Adipose tissue (tissue), 3 donors: ENCODE measurements around the gene LAMA3. TPM values are rescaled to one million over a fixed set of nuclear protein-coding genes. Genes with fewer than 3 reads are reported as not detected.

Experiments used
- H3K27ac ChIP-seq: one replicate; pipeline ENCODE4 v1.5.1; 2013; ENCODE audit warnings: low read depth, low read length
- WGBS, 3 donors: extraction: QIAGEN DNeasy Blood & Tissue Kit; methylation state at CpG; one replicate each; pipeline ENCODE4 v1.1.7; 2013; 5-methylcytosine and 5-hydroxymethylcytosine counted together
- polyA plus RNA-seq, 3 donors: library from polyadenylated mRNA; stranded (reverse); fragments of 200-250 nt; gene quantifications; one replicate each; pipeline ENCODE4 v1.2.3, GENCODE V29; 2013
- donor health status: healthy with polysubstance abuse.
- donor health status: Bipolar disorder and iron deficiency.
- donor health status: healthy.

The LAMA3 gene
- polyA plus RNA-seq, 3 donors = 2.1 to 20.8 (median 6.2) TPM

GRCh38 chr18:23887035-23887434 is 197.8 kb downstream of the LAMA3 start:
- WGBS, 3 donors = 76 to 86% (median 79%) methylated on average over 3 of the region's 3 CpGs
- no peak overlapping the region for H3K27ac ChIP-seq

DNA sequence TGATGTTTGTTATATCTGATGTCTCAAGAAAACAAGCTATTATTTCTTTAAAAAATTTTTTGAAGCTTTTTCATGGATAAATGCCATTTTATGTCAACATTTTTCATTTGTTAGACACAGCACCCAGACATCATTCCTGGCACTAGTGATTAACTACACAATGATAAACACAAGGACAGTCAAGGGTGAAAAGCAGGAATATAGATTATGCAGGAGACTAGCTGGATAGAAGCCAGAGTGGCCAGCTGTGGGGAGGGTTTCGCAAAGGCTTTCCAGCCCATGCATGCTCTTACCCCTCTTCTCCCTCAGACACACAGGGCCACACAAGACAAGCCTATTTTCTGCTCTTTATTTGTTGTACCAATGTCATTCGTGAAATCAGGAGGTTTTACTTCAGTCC is 198.2 kb downstream of the LAMA3 start:
- WGBS, 3 donors = 54 to 77% (median 69%) methylated on average over 2 of the region's 2 CpGs
- no peak overlapping the region for H3K27ac ChIP-seq

- 26 to 81% (median 73%) methylated on average over 1 of the region's 1 CpG for WGBS, 3 donors
- no peak overlapping the region for H3K27ac ChIP-seq
Observed at GRCh38 chr18:23888881-23889280, 199.6 kb downstream of the LAMA3 start.

DNA sequence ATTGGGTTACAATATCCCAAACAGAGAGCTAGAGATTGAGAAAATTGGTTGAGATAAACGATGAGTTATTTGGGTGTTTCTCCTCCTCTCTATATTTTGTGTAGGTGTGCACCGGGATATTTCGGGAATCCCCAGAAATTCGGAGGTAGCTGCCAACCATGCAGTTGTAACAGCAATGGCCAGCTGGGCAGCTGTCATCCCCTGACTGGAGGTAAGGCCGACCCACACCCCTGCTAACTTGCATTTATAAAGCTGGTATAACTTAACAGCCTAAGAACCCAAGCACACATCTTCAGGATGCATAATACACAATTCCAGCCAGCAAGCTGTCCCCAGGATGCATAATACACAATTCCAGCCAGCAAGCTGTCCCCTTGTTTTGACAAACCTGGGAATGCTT is 200.7 kb downstream of the LAMA3 start:
- H3K27ac ChIP-seq = no peak overlapping the region
- WGBS, 3 donors = 87 to 98% (median 94%) methylated on average over 5 of the region's 5 CpGs

- no peak overlapping the region for H3K27ac ChIP-seq
Observed at GRCh38 chr18:23890589-23890988, 201.3 kb downstream of the LAMA3 start.

- no peak overlapping the region for H3K27ac ChIP-seq
- WGBS, 3 donors = 89 to 95% (median 93%) methylated on average over 5 of the region's 5 CpGs
Observed at GRCh38 chr18:23893653-23894052, 204.4 kb downstream of the LAMA3 start.

GRCh38 chr18:23894661-23895175 is 205.5 kb downstream of the LAMA3 start:
- WGBS, 3 donors = 93 to 95% (median 94%) methylated on average over 14 of the region's 14 CpGs
- H3K27ac ChIP-seq = no peak overlapping the region

DNA sequence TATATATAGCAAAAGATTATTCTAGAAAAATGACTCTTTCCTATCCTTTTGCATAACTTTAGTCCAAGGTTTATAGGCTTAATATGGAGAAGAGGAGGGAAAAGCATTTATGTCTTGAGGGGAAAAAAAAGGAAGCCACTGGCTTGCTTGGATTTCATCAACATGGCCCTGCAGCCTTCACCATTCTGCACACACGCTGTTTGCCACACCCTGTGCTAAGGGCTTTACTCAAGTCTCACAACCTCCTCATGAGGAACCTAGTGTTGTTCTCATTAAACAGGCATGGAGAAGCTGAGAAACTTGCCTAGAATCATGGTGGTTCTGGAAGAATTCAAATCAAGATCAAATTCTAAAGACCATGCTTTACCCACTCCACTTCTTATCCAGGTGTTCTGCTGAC is 208.0 kb downstream of the LAMA3 start:
- WGBS, 3 donors = 58 to 95% (median 83%) methylated on average over 1 of the region's 1 CpG
- H3K27ac ChIP-seq = no peak overlapping the region

- H3K27ac ChIP-seq = no peak overlapping the region
- 75 to 77% (median 76%) methylated on average over 5 of the region's 5 CpGs for WGBS, 3 donors
Observed at GRCh38 chr18:23897733-23898132, 208.5 kb downstream of the LAMA3 start.

GRCh38 chr18:23900994-23901393 is 211.7 kb downstream of the LAMA3 start:
- 33 to 38% (median 34%) methylated on average over 8 of the region's 8 CpGs for WGBS, 3 donors
- H3K27ac ChIP-seq = no peak overlapping the region

DNA sequence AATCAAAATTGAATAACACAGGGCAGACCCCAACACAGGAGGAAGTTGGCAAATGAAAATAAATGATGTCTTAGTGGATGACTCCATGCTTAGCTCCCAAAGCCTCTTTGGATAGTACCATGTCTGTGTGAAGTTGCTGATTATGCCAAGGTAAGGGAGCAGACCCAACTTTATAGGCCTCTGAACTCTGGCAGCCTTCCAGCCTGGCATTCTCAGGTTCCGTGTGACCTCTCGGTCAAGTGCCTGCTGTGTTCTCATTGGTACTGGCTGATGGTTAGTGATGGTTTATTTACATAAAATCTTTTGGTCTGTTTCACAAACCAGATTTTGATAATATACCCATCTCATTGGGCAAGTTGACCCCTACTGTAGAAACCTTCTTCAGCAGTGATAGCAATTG is 213.1 kb downstream of the LAMA3 start:
- H3K27ac ChIP-seq = no peak overlapping the region
- 77 to 97% (median 95%) methylated on average over 2 of the region's 2 CpGs for WGBS, 3 donors

DNA sequence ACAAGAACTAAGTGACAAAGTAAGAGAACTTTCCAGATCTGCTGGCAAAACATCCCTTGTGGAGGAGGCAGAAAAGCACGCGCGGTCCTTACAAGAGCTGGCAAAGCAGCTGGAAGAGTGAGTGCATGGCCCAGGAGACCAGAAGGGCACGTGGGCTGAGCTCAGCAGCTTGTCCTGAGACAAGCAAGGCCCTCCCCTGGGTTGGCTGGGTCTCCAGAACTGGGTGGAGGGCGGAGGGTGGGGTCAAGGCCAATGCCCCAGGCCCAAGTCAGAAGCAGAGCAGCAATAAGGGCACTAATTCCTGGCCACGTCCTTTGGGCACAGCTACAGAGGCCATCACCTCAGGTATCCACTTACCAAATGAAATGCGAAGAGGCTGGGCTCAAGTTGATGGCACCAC is 214.7 kb downstream of the LAMA3 start:
- no peak overlapping the region for H3K27ac ChIP-seq
- 79 to 84% (median 79%) methylated on average over 7 of the region's 7 CpGs for WGBS, 3 donors

DNA sequence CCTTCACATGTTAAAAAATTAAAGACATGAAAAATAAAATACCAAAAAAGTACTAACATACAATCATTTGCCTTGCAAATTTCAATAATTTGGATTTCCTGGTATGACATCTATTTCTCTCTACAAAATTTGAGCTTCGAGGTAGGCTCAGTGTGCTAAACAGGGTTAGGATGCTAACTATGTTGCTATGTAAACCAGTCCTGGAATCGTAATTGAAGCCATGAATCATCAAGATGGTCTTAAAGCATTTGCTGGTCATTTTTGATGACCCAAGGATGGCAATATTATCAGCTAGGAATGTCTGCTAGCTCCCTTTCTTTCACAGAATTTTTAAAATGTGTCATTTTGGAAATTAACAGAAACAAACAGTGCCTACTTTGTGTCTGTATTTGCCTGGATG is 217.4 kb downstream of the LAMA3 start:
- 85 to 91% (median 87%) methylated on average over 2 of the region's 2 CpGs for WGBS, 3 donors
- no peak overlapping the region for H3K27ac ChIP-seq

DNA sequence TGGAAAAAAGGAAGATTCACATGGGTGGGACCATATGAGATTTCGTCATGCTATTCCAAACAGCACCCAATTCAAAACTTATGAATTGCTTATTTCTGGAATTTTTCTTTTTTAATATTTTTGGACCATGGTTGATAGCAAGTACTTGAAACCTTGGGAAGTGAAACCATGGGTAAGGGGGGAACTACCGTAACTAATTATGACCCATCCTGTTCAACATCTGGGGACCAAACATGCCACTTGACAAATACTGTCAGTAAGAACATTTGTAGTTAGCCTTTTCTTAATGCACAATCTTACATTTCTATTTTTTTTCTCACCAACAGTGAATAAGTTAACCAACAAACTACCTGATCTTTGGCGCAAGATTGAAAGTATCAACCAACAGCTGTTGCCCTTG is 219.6 kb downstream of the LAMA3 start:
- no peak overlapping the region for H3K27ac ChIP-seq
- 97 to 100% (median 100%) methylated on average over 3 of the region's 3 CpGs for WGBS, 3 donors

GRCh38 chr18:23910032-23910431 is 220.8 kb downstream of the LAMA3 start:
- 47 to 57% (median 48%) methylated on average over 2 of the region's 2 CpGs for WGBS, 3 donors
- H3K27ac ChIP-seq = no peak overlapping the region

- WGBS, 3 donors = 86 to 94% (median 93%) methylated on average over 3 of the region's 3 CpGs
- H3K27ac ChIP-seq = no peak overlapping the region
Observed at GRCh38 chr18:23912356-23912755, 223.1 kb downstream of the LAMA3 start.

DNA sequence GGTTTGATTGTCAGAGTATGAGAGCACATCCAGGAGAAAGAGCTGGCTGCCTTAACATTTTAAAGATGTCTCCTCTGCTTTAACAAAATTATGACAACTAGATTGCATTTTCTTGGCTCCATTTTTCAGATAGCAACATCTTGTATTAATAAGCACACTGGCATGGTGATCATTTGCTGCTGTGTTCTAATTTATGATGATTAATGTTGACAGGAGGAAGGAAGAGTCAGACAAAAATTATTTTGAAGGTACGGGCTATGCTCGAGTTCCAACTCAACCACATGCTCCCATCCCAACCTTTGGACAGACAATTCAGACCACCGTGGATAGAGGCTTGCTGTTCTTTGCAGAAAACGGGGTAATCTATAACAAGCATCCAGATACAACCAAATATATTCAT is 227.1 kb downstream of the LAMA3 start:
- no peak overlapping the region for H3K27ac ChIP-seq
- 62 to 73% (median 64%) methylated on average over 4 of the region's 4 CpGs for WGBS, 3 donors

DNA sequence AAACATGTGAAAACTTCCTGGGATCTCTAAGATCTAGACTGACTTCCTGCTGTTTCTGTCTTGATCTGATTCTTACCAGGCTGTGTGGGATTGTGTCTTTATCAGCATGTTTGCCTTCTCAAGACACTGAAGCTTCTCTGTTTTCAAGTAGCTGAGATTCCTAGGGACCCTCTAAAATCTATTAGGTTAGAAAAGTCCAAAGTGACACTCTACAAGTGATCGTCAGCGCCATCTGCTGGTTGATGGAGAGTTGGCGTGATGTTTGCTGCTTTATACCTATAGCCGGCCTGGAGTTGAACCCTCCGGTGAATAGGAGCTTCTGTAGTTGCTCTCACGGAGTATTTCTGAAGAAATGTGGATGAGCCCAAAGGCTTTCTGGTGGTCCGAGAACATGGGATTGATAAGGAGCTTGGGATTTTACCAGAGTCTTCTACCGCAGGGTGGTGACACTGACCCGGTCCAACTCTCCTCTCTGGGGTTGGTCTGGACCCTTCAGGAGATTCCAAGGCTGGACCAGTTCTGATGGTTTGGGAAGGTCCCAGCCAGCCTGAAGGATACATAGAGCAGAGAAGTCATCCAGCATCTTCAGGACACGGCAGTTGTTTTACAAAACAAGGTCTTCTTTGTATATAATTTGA is 229.3 kb downstream of the LAMA3 start:
- WGBS, 3 donors = 33 to 37% (median 36%) methylated on average over 10 of the region's 10 CpGs
- no peak overlapping the region for H3K27ac ChIP-seq

DNA sequence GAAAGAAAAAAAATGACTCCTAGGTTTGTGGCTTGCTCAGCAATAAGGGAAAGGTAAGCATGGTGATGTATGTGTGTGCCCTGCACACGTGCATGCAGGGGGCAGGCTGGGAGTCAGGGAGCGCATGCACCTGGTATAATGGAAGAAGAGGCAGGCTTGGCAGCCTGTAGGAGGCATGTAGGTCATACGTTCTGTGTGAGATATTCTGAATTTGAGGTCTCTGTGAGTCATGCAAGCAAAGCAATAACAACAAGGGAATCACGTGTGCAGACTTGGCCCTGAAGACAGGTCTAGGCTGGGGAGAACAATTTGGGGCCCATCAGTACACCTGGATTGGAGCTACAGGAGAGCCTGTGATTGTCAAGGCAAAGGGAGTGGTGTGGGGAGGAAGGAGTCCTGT is 230.8 kb downstream of the LAMA3 start:
- no peak overlapping the region for H3K27ac ChIP-seq
- WGBS, 3 donors = 80 to 90% (median 88%) methylated on average over 4 of the region's 4 CpGs

DNA sequence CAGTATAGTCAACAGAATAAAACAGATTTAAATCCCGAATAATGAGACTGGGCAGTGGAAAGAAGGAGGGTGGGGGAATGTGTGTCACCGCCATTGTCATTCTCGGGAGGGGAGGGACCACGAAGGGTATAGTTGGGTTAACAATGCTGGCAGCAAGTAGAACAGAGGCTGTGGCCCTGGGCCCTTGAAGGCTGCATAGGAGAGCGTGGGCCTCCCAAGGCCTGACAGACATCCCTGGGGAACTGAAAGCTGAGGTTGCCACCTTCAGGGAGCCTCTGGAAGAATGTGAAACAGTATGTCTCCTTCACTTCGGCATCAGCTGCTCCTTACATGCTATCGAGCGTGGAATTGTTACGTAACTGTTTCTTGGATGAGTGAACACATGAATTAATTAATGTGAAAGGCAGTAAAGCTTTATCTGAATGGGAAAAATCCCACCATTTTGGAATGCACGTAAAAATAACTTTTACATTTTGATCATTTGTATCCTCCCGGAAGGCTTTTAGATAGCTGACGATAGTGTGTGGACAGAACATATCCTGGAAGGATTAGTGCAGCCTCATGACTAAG is 232.5 kb downstream of the LAMA3 start:
- 94% methylated on average over 12 of the region's 12 CpGs for WGBS, 3 donors
- no peak overlapping the region for H3K27ac ChIP-seq
